Right lobe of liver (tissue), 4 donors: ENCODE data around the gene PRPF39.

Experiments
- POLR2A ChIP-seq: fragments of 450-650 bp; IDR thresholded peaks from one replicate; pipeline ENCODE4 v1.6.1; 2017; ENCODE audit warnings: antibody characterized with exemption, mild to moderate bottlenecking
- TF ChIP-seq, protein P1 (sequence below), 4 donors: fragments of 200-600 bp in 3 of 4; fragments of 450-650 bp in 1 of 4; IDR thresholded peaks; one replicate each; pipeline versions ENCODE4 v1.5.1 to v1.8.0; 2016 to 2022; ENCODE audit warnings: antibody characterized with exemption in 4 of 4, mild to moderate bottlenecking in 2 of 4
- donor health status: DM: no; HTN: no; CAD: no.
- donor health status: DM: no; HTN: no; CAD: no.
- donor health status: DM: no; HTN: yes; CAD: no.

DNA sequence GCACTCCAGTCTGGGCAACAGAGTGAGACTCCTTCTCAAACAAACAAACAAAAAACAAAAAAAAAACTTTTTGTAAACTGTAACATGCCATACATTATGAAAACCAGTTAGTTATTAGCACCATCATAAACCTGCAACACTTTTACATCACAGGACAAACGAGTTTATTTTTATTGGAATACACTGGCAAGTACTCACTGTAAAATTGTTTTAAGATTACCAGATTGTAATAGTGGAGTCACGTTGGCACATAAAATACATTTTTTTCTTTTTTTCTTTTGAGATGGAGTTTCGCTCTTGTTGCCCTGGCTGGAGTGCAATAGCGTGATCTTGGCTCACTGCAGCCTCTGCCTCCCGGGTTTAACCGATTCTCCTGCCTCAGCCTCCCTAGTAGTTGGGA, 34.7 kb downstream of the PRPF39 start:
- TF ChIP-seq, protein P1, sequence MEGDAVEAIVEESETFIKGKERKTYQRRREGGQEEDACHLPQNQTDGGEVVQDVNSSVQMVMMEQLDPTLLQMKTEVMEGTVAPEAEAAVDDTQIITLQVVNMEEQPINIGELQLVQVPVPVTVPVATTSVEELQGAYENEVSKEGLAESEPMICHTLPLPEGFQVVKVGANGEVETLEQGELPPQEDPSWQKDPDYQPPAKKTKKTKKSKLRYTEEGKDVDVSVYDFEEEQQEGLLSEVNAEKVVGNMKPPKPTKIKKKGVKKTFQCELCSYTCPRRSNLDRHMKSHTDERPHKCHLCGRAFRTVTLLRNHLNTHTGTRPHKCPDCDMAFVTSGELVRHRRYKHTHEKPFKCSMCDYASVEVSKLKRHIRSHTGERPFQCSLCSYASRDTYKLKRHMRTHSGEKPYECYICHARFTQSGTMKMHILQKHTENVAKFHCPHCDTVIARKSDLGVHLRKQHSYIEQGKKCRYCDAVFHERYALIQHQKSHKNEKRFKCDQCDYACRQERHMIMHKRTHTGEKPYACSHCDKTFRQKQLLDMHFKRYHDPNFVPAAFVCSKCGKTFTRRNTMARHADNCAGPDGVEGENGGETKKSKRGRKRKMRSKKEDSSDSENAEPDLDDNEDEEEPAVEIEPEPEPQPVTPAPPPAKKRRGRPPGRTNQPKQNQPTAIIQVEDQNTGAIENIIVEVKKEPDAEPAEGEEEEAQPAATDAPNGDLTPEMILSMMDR (IDR thresholded peaks at IDR 0.05) = no peak
- no peak for TF ChIP-seq POLR2A
